GM12878 (cell line): ENCODE results near the gene IL32. TPM values are rescaled to one million over a fixed set of nuclear protein-coding genes. Genes with fewer than 3 reads are reported as not detected.

Experiments
- ASH2L ChIP-seq: fragments of 300-600, 200-600 bp; sonication (generic); IDR thresholded peaks from 2 replicates; pipeline ENCODE4 v1.6.1; 2017; ENCODE audit warnings: low read depth, mild to moderate bottlenecking, borderline replicate concordance
- BHLHE40 ChIP-seq, 2 experiments: fragments of 450-650 bp in 1 of 2; IDR thresholded peaks; 2 replicates each; pipeline ENCODE4 v1.6.1; 2011 to 2017; ENCODE audit warnings: low read depth in 2 of 2, borderline replicate concordance in 1 of 2, improper control_type of control experiment in 1 of 2, low read length in 1 of 2, mild to moderate bottlenecking in 1 of 2
- CEBPB ChIP-seq, 2 experiments: fragments of 150-350 bp in 1 of 2; IDR thresholded peaks; 2 replicates each; pipeline ENCODE4 v1.6.1; 2012 to 2014; ENCODE audit warnings: low read depth in 2 of 2, low read length in 2 of 2, borderline replicate concordance in 1 of 2, inconsistent platforms in 1 of 2
- CHD2 ChIP-seq: IDR thresholded peaks from 2 replicates; pipeline ENCODE4 v1.6.1; 2011; ENCODE audit warnings: low read depth, low read length, improper control_type of control experiment, borderline replicate concordance
- DPF2 ChIP-seq: fragments of 450-650 bp; IDR thresholded peaks from 2 replicates; pipeline ENCODE4 v1.6.1; 2017; ENCODE audit warnings: mild to moderate bottlenecking
- MYB ChIP-seq: fragments of 150-350 bp; IDR thresholded peaks from 2 replicates; pipeline ENCODE4 v1.6.1; 2014; ENCODE audit warnings: mild to moderate bottlenecking, low read depth, low read length, borderline replicate concordance
- PRDM15 ChIP-seq: fragments of 450-650 bp; formaldehyde crosslinking; IDR thresholded peaks from 2 replicates; pipeline ENCODE4 v1.4.0; 2020; ENCODE audit warnings: mild to moderate bottlenecking, moderate library complexity
- SPI1 ChIP-seq: IDR thresholded peaks from 2 replicates; pipeline ENCODE4 v1.6.1; 2011; ENCODE audit warnings: low read depth, mild to moderate bottlenecking, low read length, moderate library complexity, borderline replicate concordance; ENCODE audit not compliant: insufficient read depth
- SREBF1 ChIP-seq: IDR thresholded peaks from 2 replicates; pipeline ENCODE4 v1.6.1; 2012; ENCODE audit warnings: mild to moderate bottlenecking, low read length
- SUZ12 ChIP-seq: fragments of 200-600 bp; sonication (generic); IDR thresholded peaks from one replicate; pipeline ENCODE4 v1.6.1; 2018; ENCODE audit warnings: antibody characterized with exemption, mild to moderate bottlenecking; ENCODE audit not compliant: unreplicated experiment
- TCF12 ChIP-seq: IDR thresholded peaks from 2 replicates; pipeline ENCODE4 v1.6.1; 2011; ENCODE audit warnings: low read depth, mild to moderate bottlenecking, low read length
- ZNF207 ChIP-seq: fragments of 450-650 bp; IDR thresholded peaks from 2 replicates; pipeline ENCODE4 v1.6.1; 2014; ENCODE audit warnings: antibody characterized with exemption, mild to moderate bottlenecking, borderline replicate concordance
- polyA plus RNA-seq, 11 experiments: library from polyadenylated mRNA; depleted of rRNA in 4 of 11; unstranded in 6 of 11; stranded (reverse) in 5 of 11; fragments of >200 nt; fragmentation: Nextera tagmentation in 4 of 11; fragmentation: Illumina TruSeq in 1 of 11; extraction: Ambion mirVana in 4 of 11; extraction: Trizol in 1 of 11; gene quantifications; 1 replicate in 1 of 11; 2 replicates in 10 of 11; pipeline versions ENCODE4 v1.2.1 to v1.2.3, GENCODE V29; 2011 to 2016; ENCODE audit warnings: inconsistent platforms in 2 of 11, missing spikeins in 2 of 11, low read depth in 1 of 11
- total RNA-seq, 4 experiments: library from RNA; depleted of rRNA in 3 of 4; stranded (reverse); fragments of >200 nt in 3 of 4; fragmentation: Illumina TruSeq in 1 of 4; extraction: Trizol in 1 of 4; gene quantifications; 2 replicates each; pipeline versions ENCODE4 v1.2.1 to v1.2.3, GENCODE V29; 2013 to 2021
- TF ChIP-seq, protein P1 (sequence below): IDR thresholded peaks from 2 replicates; pipeline ENCODE4 v1.6.1; 2012; ENCODE audit warnings: improper control_type of control experiment, low read depth, low read length; ENCODE audit not compliant: insufficient replicate concordance
- TF ChIP-seq, protein P2 (sequence below): fragments of 450-650 bp; IDR thresholded peaks from 2 replicates; pipeline ENCODE4 v1.6.1; 2018; ENCODE audit warnings: borderline replicate concordance, mild to moderate bottlenecking; ENCODE audit not compliant: partially characterized antibody
- TF ChIP-seq, protein P3 (sequence below): IDR thresholded peaks from 2 replicates; pipeline ENCODE4 v1.6.1; 2011; ENCODE audit warnings: low read depth, mild to moderate bottlenecking, low read length, moderate library complexity, borderline replicate concordance; ENCODE audit errors: extremely low read depth

Gene IL32
- total and polyA plus RNA-seq, 10 of the 15 experiments (the other 5 are each of a cell fraction or from before 2014, with no cell fraction given): 27.0 to 122 (median 55.8) TPM

DNA sequence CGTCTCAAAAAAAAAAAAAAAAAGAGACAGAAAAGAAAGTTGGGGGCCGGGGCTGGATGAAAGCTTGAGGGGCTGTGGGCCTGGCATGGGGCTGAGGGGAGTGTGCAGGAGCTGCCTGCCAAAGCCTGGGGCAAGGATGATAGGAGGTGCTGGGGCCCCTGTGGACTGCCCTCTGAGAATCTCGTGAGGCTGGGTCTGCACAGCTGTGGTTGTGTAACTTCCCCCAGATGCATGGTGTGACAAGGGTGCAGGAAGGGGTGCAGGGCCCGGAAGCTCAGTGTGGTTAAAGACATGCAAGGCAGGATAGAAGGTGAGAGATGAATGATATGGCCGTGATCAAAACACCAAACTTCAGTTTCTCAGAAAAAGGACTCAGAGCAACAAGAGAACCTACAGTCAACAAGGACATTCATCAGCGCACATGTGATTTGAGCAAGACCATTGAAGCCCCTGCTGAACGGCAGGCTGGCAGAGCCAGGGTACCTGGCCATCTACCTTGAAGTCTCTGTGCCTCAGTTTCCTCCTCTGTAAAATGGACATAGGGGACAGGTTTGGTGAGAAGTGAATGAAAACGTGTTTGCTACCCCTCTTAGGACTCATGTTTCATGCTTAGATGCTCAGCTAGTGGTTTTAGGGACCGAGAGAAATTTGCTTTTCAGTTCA is 9.6 kb downstream of the IL32 start (continued):
- TF ChIP-seq, protein P1, sequence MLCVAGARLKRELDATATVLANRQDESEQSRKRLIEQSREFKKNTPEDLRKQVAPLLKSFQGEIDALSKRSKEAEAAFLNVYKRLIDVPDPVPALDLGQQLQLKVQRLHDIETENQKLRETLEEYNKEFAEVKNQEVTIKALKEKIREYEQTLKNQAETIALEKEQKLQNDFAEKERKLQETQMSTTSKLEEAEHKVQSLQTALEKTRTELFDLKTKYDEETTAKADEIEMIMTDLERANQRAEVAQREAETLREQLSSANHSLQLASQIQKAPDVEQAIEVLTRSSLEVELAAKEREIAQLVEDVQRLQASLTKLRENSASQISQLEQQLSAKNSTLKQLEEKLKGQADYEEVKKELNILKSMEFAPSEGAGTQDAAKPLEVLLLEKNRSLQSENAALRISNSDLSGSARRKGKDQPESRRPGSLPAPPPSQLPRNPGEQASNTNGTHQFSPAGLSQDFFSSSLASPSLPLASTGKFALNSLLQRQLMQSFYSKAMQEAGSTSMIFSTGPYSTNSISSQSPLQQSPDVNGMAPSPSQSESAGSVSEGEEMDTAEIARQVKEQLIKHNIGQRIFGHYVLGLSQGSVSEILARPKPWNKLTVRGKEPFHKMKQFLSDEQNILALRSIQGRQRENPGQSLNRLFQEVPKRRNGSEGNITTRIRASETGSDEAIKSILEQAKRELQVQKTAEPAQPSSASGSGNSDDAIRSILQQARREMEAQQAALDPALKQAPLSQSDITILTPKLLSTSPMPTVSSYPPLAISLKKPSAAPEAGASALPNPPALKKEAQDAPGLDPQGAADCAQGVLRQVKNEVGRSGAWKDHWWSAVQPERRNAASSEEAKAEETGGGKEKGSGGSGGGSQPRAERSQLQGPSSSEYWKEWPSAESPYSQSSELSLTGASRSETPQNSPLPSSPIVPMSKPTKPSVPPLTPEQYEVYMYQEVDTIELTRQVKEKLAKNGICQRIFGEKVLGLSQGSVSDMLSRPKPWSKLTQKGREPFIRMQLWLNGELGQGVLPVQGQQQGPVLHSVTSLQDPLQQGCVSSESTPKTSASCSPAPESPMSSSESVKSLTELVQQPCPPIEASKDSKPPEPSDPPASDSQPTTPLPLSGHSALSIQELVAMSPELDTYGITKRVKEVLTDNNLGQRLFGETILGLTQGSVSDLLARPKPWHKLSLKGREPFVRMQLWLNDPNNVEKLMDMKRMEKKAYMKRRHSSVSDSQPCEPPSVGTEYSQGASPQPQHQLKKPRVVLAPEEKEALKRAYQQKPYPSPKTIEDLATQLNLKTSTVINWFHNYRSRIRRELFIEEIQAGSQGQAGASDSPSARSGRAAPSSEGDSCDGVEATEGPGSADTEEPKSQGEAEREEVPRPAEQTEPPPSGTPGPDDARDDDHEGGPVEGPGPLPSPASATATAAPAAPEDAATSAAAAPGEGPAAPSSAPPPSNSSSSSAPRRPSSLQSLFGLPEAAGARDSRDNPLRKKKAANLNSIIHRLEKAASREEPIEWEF: no peak
- TF ChIP-seq CHD2: peak; percentile 82; the same call in 1 of the 2 replicates
- TF ChIP-seq SUZ12: no peak
- TF ChIP-seq CEBPB (IDR thresholded peaks at IDR 0.05; ENCODE audit: borderline replicate concordance in 1 of 2, low read depth in 2 of 2, low read length in 2 of 2): 0 out of 4 replicates have a peak, but pooled peaks of 1 of the 2 experiments have one; percentile 23
- TF ChIP-seq, protein P2, sequence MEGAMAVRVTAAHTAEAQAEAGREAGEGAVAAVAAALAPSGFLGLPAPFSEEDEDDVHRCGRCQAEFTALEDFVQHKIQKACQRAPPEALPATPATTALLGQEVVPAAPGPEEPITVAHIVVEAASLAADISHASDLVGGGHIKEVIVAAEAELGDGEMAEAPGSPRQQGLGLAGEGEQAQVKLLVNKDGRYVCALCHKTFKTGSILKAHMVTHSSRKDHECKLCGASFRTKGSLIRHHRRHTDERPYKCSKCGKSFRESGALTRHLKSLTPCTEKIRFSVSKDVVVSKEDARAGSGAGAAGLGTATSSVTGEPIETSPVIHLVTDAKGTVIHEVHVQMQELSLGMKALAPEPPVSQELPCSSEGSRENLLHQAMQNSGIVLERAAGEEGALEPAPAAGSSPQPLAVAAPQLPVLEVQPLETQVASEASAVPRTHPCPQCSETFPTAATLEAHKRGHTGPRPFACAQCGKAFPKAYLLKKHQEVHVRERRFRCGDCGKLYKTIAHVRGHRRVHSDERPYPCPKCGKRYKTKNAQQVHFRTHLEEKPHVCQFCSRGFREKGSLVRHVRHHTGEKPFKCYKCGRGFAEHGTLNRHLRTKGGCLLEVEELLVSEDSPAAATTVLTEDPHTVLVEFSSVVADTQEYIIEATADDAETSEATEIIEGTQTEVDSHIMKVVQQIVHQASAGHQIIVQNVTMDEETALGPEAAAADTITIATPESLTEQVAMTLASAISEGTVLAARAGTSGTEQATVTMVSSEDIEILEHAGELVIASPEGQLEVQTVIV: no peak
- peak; percentile 94 for TF ChIP-seq TCF12
- no peak for TF ChIP-seq MYB
- TF ChIP-seq ASH2L: no peak
- TF ChIP-seq DPF2: 0 out of 2 replicates have a peak, but pooled peaks have one; percentile 19
- TF ChIP-seq, protein P3, sequence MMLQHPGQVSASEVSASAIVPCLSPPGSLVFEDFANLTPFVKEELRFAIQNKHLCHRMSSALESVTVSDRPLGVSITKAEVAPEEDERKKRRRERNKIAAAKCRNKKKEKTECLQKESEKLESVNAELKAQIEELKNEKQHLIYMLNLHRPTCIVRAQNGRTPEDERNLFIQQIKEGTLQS: no peak
- TF ChIP-seq ZNF207: no peak
- TF ChIP-seq BHLHE40 (IDR thresholded peaks at IDR 0.05; ENCODE audit: borderline replicate concordance in 1 of 2, low read depth in 2 of 2, low read length in 1 of 2): peak; percentile 79; a peak in 3 of 4 replicates
- no peak for TF ChIP-seq SPI1
- no peak for TF ChIP-seq PRDM15
- TF ChIP-seq SREBF1: no peak
